Common myeloid progenitor, CD34-positive (primary cell): ENCODE data around the gene KCNMB2.
"Not testable (repeated sequence)": the region's sequence is repeated elsewhere in the genome, so short reads cannot be mapped to it uniquely, and the experiment has no call there.

Source experiments
- CTCF ChIA-PET: fragments of 350-600 bp; sonication (Branson Sonifier 250); formaldehyde crosslinking; loops from one replicate; lab custom pipeline; 2021; ENCODE audit warnings: antibody characterized with exemption; lab: Charles Lee
- POLR2A ChIA-PET: fragments of 350-600 bp; sonication (Branson Sonifier 250); formaldehyde crosslinking; loops from one replicate; lab custom pipeline; 2021; ENCODE audit warnings: antibody characterized with exemption; lab: Charles Lee
- DNase-seq, 3 donors: peaks; one replicate each; pipeline versions ENCODE4 v3.0.0 to v3.0.0-alpha.2; 2013
- H3K27ac ChIP-seq, 2 experiments: 1 replicate in 1 of 2; 2 replicates in 1 of 2; pipeline ENCODE4 v1.7.0; 2013; ENCODE audit warnings: inconsistent platforms in 2 of 2, low read length in 2 of 2, mild to moderate bottlenecking in 2 of 2, low read depth in 1 of 2, moderate library complexity in 1 of 2; ENCODE audit not compliant: severe bottlenecking in 2 of 2, insufficient read depth in 1 of 2, poor library complexity in 1 of 2
- H3K27me3 ChIP-seq, 5 experiments: replicated peaks in 2 of 5; 1 replicate in 3 of 5; 2 replicates in 2 of 5; pipeline versions ENCODE4 v1.6.1 to v1.7.0; 2013; ENCODE audit warnings: low read length in 4 of 5, mild to moderate bottlenecking in 2 of 5, moderate library complexity in 2 of 5, inconsistent platforms in 1 of 5; ENCODE audit not compliant: insufficient read depth in 5 of 5, control insufficient read depth in 4 of 5
- H3K36me3 ChIP-seq, 4 experiments: 1 replicate in 2 of 4; 2 replicates in 2 of 4; pipeline versions ENCODE4 v1.6.1 to v1.7.0; 2013; ENCODE audit warnings: low read length in 3 of 4, control low read depth in 1 of 4, mild to moderate bottlenecking in 1 of 4; ENCODE audit not compliant: control insufficient read depth in 4 of 4, insufficient read depth in 4 of 4
- H3K4me1 ChIP-seq, 4 experiments: 1 replicate in 3 of 4; 2 replicates in 1 of 4; pipeline versions ENCODE4 v1.6.1 to v1.7.1; 2013; ENCODE audit warnings: low read length in 3 of 4, mild to moderate bottlenecking in 3 of 4, control low read depth in 1 of 4, inconsistent platforms in 1 of 4, moderate library complexity in 1 of 4; ENCODE audit not compliant: control insufficient read depth in 4 of 4, insufficient read depth in 4 of 4; ENCODE audit errors: control extremely low read depth in 1 of 4
- H3K4me3 ChIP-seq, 7 experiments: 1 replicate in 4 of 7; 2 replicates in 3 of 7; pipeline versions ENCODE4 v1.5.1 to v1.7.0; 2013; ENCODE audit warnings: mild to moderate bottlenecking in 7 of 7, low read length in 6 of 7, moderate library complexity in 6 of 7, inconsistent platforms in 2 of 7, low read depth in 2 of 7, control low read depth in 1 of 7; ENCODE audit not compliant: insufficient read depth in 4 of 7, control insufficient read depth in 1 of 7; ENCODE audit errors: extremely low read depth in 1 of 7
- H3K9me3 ChIP-seq, 5 experiments: 1 replicate in 4 of 5; 2 replicates in 1 of 5; pipeline versions ENCODE4 v1.6.1 to v1.7.1; 2013; ENCODE audit warnings: low read length in 4 of 5, mild to moderate bottlenecking in 2 of 5, inconsistent platforms in 1 of 5, low read depth in 1 of 5, moderate library complexity in 1 of 5; ENCODE audit not compliant: control insufficient read depth in 4 of 5, insufficient read depth in 2 of 5; ENCODE audit errors: control extremely low read depth in 1 of 5
- WGBS: methylation state at CpG from one replicate; pipeline ENCODE4 v1.1.5; 2013; ENCODE audit not compliant: insufficient coverage; 5-methylcytosine and 5-hydroxymethylcytosine counted together

KCNMB2 gene

DNA sequence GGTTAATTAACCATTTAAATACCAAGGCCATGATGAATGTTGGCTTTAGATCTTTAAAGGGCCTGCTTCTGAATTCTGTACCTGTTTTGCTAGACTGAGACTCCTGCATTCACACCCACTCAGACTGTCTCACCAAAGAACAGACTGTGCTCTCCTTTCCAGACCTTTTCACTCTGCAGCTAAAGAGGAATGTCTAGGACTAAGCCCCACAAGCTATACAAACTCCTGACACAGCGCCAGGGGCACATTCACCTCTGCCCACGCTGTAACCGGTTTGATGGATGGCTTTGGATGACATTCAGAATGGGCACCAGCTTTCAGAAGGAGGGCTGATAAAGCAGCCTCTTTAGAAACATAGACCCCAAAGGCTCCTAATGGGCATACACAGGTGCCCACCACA, 200.1 kb downstream of the KCNMB2 start:
- DNase-seq = no peak
- Histone ChIP-seq H3K36me3 (no peaks in the 10 kb centered on the region), H3K4me1 (no peaks in the 10 kb centered on the region), H3K4me3 (no peak overlapping the region), H3K27ac (no peak overlapping the region), H3K27me3 (no peaks in the 10 kb centered on the region), H3K9me3 (no peaks in the 10 kb centered on the region)
- 100% methylated on average over 2 of the region's 3 CpGs for WGBS
- POLR2A ChIA-PET = no interaction called here
- CTCF ChIA-PET = no interaction called here

- Histone ChIP-seq H3K9me3 (no peaks in the 10 kb centered on the region), H3K27ac (no peak overlapping the region), H3K36me3 (no peaks in the 10 kb centered on the region), H3K4me3 (no peak overlapping the region), H3K4me1 (no peaks in the 10 kb centered on the region), H3K27me3 (no peaks in the 10 kb centered on the region)
- 100% methylated on average over 1 of the region's 3 CpGs for WGBS
- no peak for DNase-seq
- POLR2A ChIA-PET = no interaction called here
- CTCF ChIA-PET = no interaction called here
These were observed 203.5 kb downstream of the KCNMB2 start for GRCh38 chr3:178739720-178740119.

GRCh38 chr3:178741020-178741419, 204.8 kb downstream of the KCNMB2 start:
- no peak for DNase-seq
- ChIA-PET POLR2A (no interaction called here), CTCF (no interaction called here)
- no peaks in the 10 kb centered on the region for H3K9me3 ChIP-seq
- H3K27me3 ChIP-seq = no peaks in the 10 kb centered on the region
- H3K4me3 ChIP-seq = no peak overlapping the region
- no peaks in the 10 kb centered on the region for H3K36me3 ChIP-seq
- H3K4me1 ChIP-seq = no peaks in the 10 kb centered on the region
- 90% methylated on average over 2 of the region's 2 CpGs for WGBS
- no peak overlapping the region for H3K27ac ChIP-seq

DNA sequence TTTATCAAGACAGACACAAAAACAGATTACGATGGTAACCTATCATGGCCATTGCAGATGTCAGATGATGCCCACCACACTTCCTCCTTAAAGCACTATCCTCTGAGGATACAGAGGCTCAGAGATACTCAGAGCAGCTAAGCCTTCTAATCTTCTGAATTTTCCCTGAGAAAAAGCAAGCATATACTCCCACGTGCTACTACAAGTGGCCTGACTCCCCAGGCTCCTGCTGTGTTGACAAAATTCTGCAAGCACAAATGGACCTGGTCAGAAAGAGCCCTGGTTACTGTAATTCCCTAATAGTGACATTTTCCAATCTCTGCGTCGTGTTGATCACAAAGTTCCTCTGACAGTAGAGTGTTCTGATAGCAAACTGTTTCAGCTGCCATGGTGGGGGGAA, 207.1 kb downstream of the KCNMB2 start:
- Histone ChIP-seq H3K36me3 (no peaks in the 10 kb centered on the region), H3K27me3 (no peaks in the 10 kb centered on the region), H3K4me1 (no peaks in the 10 kb centered on the region), H3K27ac (no peak overlapping the region), H3K4me3 (no peak overlapping the region), H3K9me3 (no peaks in the 10 kb centered on the region)
- no peak for DNase-seq
- ChIA-PET POLR2A (no interaction called here), CTCF (no interaction called here)
- WGBS = 96% methylated on average over 4 of the region's 4 CpGs

DNA sequence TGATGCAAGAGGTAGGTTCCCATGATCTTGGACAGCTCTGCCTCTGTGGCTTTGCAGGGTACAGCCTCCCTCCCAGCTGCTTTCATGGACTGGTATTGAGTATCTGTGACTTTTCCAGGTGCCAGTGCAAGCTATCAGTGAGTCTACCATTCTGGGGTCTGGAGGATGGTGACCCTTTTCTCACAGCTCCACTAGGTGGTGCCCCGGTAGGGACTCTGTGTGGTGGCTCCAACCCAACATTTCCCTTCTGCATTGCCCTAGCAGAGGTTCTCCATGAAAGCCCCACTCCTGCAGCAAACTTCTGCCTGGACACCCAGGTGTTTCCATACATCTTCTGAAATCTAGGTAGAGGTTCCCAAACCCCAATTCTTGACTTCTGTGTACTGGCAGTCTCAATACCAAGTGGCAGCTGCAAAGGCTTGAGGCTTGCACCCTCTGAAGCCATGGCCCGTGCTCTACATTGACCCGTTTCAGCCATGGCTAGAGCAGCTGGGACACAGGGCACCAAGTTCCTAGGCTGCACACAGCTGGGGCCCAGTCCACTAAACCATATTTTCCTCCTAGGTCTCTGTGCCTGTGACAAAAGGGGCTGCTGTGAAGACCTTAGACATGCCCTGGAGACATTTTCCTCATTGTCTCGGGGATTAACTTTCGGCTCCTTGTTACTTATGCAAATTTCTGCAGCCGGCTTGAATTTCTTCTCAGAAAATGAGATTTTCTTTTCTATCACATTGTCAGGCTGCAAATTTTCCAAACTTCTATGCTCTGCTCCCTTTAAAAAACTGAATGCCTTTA, 209.8 kb downstream of the KCNMB2 start:
- CTCF ChIA-PET, H3K9me3 ChIP-seq, H3K4me1 ChIP-seq, H3K4me3 ChIP-seq, DNase-seq, H3K27ac ChIP-seq, POLR2A ChIA-PET, H3K36me3 ChIP-seq, H3K27me3 ChIP-seq: not testable (repeated sequence)
- WGBS = 93% methylated on average over 6 of the region's 6 CpGs

- Histone ChIP-seq H3K27me3 (no peaks in the 10 kb centered on the region), H3K4me3 (no peak overlapping the region), H3K9me3 (no peaks in the 10 kb centered on the region), H3K36me3 (no peaks in the 10 kb centered on the region), H3K27ac (no peak overlapping the region), H3K4me1 (no peaks in the 10 kb centered on the region)
- CTCF ChIA-PET = no interaction called here
- WGBS = 100% methylated on average over 2 of the region's 3 CpGs
- POLR2A ChIA-PET = no interaction called here
- no peak for DNase-seq
These were observed 212.6 kb downstream of the KCNMB2 start for GRCh38 chr3:178748874-178749273.

GRCh38 chr3:178749471-178749870, 213.2 kb downstream of the KCNMB2 start:
- H3K27ac ChIP-seq = no peak overlapping the region
- ChIA-PET POLR2A (no interaction called here), CTCF (no interaction called here)
- no peak for DNase-seq
- H3K4me3 ChIP-seq = no peak overlapping the region
- H3K36me3 ChIP-seq = no peaks in the 10 kb centered on the region
- no peaks in the 10 kb centered on the region for H3K27me3 ChIP-seq
- H3K9me3 ChIP-seq = no peaks in the 10 kb centered on the region
- 100% methylated on average over 1 of the region's 2 CpGs for WGBS
- H3K4me1 ChIP-seq = no peaks in the 10 kb centered on the region
